Omental fat pad (tissue), 4 donors: ENCODE data around the gene PAX8. TPM values are rescaled to one million over a fixed set of nuclear protein-coding genes. Genes with fewer than 3 reads are reported as not detected.

Source experiments
- ATAC-seq: fragments of 150-250 bp; one replicate; pipeline ENCODE4 v1.9.1; 2016; ENCODE audit warnings: mild to moderate bottlenecking, moderate library complexity; ENCODE audit not compliant: low FRiP score
- DNase-seq: peaks from one replicate; pipeline ENCODE4 v3.0.0-alpha.2; 2019; ENCODE audit warnings: low spot score
- CTCF ChIP-seq, 3 donors: fragments of 450-650 bp; IDR thresholded peaks; one replicate each; pipeline ENCODE4 v1.5.1; 2016 to 2017; ENCODE audit warnings: antibody characterized with exemption in 3 of 3, mild to moderate bottlenecking in 3 of 3, moderate library complexity in 2 of 3
- total RNA-seq, 4 donors: library from RNA; depleted of rRNA; stranded (reverse); fragments of >200 nt; gene quantifications; one replicate each; pipeline ENCODE4 v1.1.0, GENCODE V29; 2016

Gene PAX8
- total RNA-seq, 4 donors from 2014 or later, result 2.8 to 9.4 (median 5.8) TPM

- no peak for ATAC-seq
- no peak for TF ChIP-seq CTCF (IDR thresholded peaks at IDR 0.05)
- DNase-seq, result no peak
Observed at GRCh38 chr2:113253453-113253852, 25.3 kb downstream of the PAX8 start.

- no peak for TF ChIP-seq CTCF (IDR thresholded peaks at IDR 0.05)
- ATAC-seq (no peak), DNase-seq (no peak)
Observed at GRCh38 chr2:113252047-113252590, 26.6 kb downstream of the PAX8 start.

- ATAC-seq (no peak), DNase-seq (no peak)
- TF ChIP-seq CTCF (IDR thresholded peaks at IDR 0.05), result no peak
Observed at GRCh38 chr2:113251118-113251517, 27.6 kb downstream of the PAX8 start.

GRCh38 chr2:113248997-113249770 is 29.5 kb downstream of the PAX8 start:
- TF ChIP-seq CTCF (IDR thresholded peaks at IDR 0.05), result peak in 2 of 3 donors; percentile 6 to 78
- ATAC-seq, result peak; percentile 43
- peak; percentile 85 for DNase-seq

GRCh38 chr2:113246606-113247005 is 32.1 kb downstream of the PAX8 start:
- DNase-seq (no peak), ATAC-seq (no peak)
- TF ChIP-seq CTCF (IDR thresholded peaks at IDR 0.05), result no peak

GRCh38 chr2:113245276-113245711 is 33.4 kb downstream of the PAX8 start:
- no peak for TF ChIP-seq CTCF (IDR thresholded peaks at IDR 0.05)
- ATAC-seq, result no peak
- DNase-seq, result no peak

GRCh38 chr2:113242327-113242726 is 36.4 kb downstream of the PAX8 start:
- ATAC-seq (no peak), DNase-seq (no peak)
- no peak for TF ChIP-seq CTCF (IDR thresholded peaks at IDR 0.05)
